HG02763 (cell line): ENCODE results near the gene TARP.
"Not testable (repeated sequence)": the region's sequence is repeated elsewhere in the genome, so short reads cannot be mapped to it uniquely, and the experiment has no call there.

Experiments used
- ATAC-seq: cut with Tn5 transposase; IDR thresholded peaks from one replicate; pipeline ENCODE4 v1.9.1; 2021; ENCODE audit warnings: mild to moderate bottlenecking, moderate library complexity; ENCODE audit not compliant: unreplicated experiment

Gene TARP

GRCh38 chr7:38299275-38299931, 26.0 kb upstream of the TARP start:
- ATAC-seq, result no peak

GRCh38 chr7:38296059-38296857, 22.8 kb upstream of the TARP start:
- no peak for ATAC-seq

DNA sequence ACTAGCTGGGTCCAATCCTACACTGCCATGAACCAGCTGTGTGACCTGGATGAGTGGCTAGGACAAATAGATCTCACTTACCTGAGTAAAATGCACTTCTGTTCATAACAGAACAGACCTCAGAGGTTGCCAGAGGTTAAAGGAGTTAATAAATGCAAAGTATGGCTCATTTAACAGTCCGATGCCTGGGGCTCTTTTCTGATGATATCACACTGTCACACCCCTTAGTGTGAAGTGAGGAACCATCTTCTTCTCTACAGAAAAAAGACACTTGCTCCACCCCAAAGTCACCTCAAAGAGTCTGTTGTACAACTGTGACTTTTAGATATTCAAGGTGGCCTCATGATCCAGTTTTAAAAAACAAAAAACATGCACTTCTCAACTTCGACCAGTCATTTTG, 21.5 kb upstream of the TARP start:
- ATAC-seq, result no peak

DNA sequence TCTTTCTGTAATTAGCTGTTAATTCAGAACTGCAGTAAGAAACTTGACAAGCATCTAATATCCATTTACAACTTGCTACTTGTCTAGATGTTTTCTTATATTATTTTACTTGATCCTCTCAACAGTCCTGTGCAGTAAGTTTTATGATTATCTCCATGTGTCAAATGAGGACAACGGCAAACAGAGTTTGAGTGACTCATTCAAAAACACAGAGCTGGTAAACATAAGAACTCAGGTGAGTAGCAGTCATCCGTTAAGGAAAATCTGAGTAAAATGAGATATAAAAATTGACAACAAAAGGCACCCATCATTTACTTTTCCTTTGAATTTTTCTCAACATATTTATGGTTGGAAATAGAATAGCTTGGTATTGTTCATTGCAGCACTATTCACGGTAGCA, 19.0 kb upstream of the TARP start:
- no peak for ATAC-seq

DNA sequence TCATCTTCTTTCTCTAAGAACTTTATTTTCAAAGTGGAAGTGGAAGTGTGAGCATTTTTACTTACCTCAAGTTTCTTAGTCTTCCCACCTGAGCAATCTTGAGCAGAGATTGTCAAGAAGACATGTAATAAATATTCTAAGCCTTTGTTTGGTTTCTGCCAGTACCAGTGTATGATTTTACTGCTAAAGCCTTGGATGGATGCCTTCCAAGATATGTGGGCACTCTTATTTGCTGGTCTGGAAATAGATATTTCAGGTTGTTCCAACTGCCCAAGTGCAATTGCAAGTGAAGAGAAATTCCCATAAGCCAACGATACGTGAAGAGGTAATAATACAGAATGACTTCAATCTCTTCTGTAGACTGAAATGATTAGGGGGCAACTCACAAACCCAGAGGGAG, 18.2 kb upstream of the TARP start:
- no peak for ATAC-seq

- no peak for ATAC-seq
These were observed 17.7 kb upstream of the TARP start for GRCh38 chr7:38291117-38291647.

GRCh38 chr7:38284553-38284952, 11.1 kb upstream of the TARP start:
- ATAC-seq, result no peak

DNA sequence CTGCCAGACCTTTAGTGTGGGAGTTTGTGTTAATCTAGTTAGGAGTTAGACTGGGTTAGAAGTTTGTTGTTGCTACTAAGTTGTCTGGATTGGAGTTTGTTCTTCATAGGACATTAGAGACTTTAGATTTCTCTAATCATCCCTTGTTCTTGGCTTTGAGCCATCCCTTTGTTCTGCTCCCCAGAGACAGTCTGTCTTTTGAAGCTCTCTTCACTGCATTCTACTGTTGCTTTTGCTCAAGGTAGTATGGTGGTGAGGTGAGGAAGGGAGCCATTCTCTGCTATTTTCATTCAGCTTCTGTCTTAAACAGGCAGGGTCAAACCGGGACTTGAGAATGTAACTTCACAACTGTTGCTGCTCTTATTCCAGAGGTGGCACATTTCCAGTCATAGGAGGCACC, 10.4 kb upstream of the TARP start:
- ATAC-seq, result no peak

GRCh38 chr7:38283107-38283506, 9.7 kb upstream of the TARP start:
- ATAC-seq, result no peak

DNA sequence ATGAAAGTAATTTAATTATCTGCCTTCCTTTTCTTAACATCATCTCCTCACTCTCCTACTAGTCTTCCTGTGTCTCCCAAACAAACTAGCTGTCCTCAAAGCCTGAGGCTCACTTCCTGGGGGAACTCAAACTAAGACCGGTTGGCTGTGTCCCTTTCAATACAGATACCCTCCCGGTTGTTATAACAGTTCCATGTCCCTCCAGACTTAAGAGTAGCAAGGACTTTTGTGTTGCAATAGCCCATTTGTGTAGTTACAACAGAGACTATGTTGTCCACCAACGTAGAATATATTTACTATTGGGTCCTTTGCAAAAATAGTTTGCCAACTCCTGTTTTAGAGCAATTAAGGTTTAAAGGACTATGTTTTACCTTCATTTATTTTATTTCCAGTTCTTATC, 8.6 kb upstream of the TARP start:
- ATAC-seq, result no peak

GRCh38 chr7:38281266-38281665, 7.8 kb upstream of the TARP start:
- no peak for ATAC-seq

- no peak for ATAC-seq
These were observed 7.3 kb upstream of the TARP start for GRCh38 chr7:38280707-38281106.

- no peak for ATAC-seq
These were observed 6.6 kb upstream of the TARP start for GRCh38 chr7:38280000-38280399.

- ATAC-seq, result no peak
These were observed 2.9 kb upstream of the TARP start for GRCh38 chr7:38276096-38276877.

- no peak for ATAC-seq
These were observed 1.6 kb upstream of the TARP start for GRCh38 chr7:38274927-38275620.

GRCh38 chr7:38274486-38274885, 1.1 kb upstream of the TARP start:
- ATAC-seq, result no peak

- not testable (repeated sequence) for ATAC-seq
These were observed 3.0 kb downstream of the TARP start for GRCh38 chr7:38270405-38270804.

DNA sequence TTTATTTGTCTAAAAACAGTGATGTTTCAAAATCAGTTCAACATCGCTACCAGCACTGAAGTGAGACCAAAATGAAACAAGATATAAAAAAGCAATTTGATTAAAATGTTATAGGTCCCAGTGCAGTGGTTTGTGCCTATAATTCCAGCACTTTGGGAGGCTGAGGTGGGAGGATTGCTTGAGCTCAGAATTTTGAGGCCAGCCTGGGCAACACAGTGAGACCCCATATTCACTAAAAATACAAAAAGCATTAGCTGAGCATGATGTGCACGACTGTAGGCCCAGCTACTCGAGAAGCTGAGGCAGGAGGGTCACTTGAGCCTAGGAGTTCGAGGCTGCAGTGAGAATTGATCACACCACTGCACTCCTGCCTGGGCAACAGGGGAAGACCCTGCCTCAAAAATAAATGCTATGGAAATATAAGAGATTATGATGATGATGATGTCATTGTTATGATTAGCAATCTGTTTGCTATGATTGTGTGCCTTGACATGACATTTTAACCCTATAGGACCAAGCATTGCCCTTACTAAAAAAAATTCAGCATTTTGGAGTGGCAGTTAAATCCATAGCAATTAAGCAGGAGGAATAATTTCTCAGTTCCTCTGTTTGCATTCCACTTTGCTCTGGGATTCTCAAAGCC, 3.6 kb downstream of the TARP start:
- not testable (repeated sequence) for ATAC-seq

- not testable (repeated sequence) for ATAC-seq
These were observed 7.5 kb downstream of the TARP start for GRCh38 chr7:38265958-38266357.

- not testable (repeated sequence) for ATAC-seq
These were observed 8.8 kb downstream of the TARP start for GRCh38 chr7:38264602-38265001.
